Inferior parietal cortex (tissue), 1 donor: Measurements from ENCODE around the gene TBC1D3B.
"Not testable (repeated sequence)": the region's sequence is repeated elsewhere in the genome, so short reads cannot be mapped to it uniquely, and the experiment has no call there.

Experiments
- DNase-seq: peaks from one replicate; pipeline ENCODE4 v3.0.0-alpha.2; 2016; ENCODE audit errors: extremely low spot score

TBC1D3B gene

DNA sequence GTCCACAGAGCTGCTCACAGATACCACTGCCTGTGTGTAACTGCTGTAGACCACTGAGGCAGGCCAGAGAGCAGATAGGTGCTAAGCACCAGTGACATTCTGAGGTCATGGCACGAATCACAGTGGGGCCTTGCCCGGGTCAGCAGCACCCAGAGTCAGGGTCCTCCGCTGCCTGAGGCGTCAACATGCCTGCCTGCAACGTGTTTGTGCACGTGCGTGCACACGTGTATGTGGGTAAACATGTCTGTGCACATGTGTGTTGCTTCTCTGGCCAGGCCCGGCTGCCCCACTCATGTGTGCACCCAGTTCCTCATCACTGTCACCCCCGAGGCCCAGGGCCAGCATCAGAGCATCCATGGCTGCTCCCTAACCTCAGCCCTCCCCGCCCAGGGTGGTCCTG lies at the start of gene TBC1D3B:
TSS of gene TBC1D3B (minus strand) at position 101 of the 400 bp plus-strand sequence. CDS start 1,586 bp downstream, outside the sequence.
- DNase-seq, result not testable (repeated sequence)

DNA sequence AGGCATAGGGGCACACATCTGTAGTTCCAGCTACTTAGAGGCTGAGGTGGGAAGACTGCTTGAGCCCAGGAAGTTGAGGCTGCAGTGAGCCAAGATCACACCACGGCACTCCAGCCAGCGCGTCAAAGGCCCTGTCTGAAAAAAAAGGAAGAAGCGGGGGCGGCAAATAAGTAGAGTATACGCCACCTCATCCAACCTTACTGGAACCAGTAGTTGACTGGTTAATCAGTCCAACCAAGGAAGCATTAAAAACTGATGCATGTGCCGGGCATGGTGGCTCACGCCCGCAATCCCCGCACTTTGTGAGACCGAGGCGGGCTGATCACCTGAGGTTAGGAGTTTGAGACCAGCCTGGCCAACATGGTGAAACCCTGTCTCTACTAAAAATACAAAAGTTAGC lies 46.5 kb upstream of the TBC1D3B start:
- DNase-seq, result not testable (repeated sequence)

DNA sequence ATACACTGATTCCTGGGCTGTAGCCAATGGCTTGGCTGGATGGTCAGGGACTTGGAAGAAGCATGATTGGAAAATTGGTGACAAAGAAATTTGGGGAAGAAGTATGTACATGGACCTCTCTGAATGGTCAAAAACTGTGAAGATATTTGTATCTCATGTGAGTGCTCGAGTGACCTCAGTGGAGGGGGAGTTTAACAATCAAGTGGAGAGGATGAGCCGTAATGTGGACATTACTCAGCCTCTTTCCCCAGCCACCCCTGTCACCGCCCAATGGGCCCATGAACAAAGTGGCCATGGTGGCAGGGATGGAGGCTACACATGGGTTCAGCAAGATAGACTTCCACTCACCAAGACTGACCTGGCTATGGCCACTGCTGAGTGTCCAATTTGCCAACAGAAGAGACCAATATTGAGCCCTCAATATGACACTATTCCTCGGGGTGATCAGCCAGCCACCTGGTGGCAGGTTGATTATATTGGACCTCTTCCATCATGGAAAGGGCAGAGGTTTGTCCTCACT lies 45.2 kb upstream of the TBC1D3B start:
- DNase-seq, result not testable (repeated sequence)

DNA sequence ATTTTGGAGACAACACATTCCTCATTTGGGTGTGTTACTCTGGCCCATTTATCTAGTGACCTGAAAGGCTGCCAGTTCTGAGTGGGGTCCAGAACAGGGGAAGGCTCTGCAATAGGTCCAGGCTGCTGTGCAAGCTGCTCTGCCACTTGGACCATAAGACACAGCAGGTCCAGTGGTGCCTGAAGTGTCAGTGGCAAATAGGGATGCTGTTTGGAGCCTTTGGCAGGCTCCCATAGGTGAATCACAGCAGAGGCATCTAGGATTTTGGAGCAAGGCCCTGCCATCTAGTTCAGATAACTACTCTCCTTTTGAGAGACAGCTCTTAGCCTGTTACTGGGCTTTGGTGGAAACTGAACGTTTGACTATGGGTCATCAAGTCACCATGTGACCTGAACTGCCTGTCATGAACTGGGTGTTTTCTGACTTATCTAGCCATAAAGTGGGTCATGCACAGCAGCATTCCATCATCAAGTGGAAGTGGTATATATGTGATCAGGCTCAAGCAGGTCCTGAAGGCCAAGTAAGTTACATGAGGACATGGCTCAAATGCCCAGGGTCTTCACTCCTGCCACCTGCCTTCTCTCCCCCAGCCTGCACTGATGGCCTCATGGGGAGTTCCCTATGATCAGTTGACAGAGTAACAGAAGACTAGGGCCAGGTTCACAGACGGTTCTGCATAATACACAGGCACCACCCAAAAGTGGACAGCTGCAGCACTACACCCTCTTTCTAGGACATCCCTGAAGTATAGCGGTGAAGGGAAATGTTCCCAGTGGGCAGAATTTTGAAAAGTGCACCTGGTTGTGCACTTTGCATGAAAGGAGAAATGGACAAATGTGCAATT lies 44.5 kb upstream of the TBC1D3B start:
- DNase-seq, result not testable (repeated sequence)

DNA sequence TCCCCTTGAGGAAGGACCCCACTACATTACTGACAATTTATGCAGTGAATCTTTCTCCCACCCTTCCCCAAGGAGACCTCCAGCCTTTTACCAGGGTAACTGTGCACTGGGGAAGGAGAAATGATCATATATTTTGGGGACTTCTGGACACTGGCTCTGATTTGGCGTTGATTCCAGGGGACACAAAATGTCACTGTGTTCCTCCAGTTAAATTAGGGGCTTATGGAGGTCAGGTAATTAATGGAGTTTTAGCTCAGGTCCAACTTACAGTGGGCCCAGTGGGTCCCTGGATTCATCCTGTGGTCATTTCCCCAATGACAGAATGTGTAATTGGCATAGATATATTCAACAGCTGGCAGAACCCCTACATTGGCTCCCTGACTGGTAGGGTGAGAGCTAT lies 43.1 kb upstream of the TBC1D3B start:
- not testable (repeated sequence) for DNase-seq

DNA sequence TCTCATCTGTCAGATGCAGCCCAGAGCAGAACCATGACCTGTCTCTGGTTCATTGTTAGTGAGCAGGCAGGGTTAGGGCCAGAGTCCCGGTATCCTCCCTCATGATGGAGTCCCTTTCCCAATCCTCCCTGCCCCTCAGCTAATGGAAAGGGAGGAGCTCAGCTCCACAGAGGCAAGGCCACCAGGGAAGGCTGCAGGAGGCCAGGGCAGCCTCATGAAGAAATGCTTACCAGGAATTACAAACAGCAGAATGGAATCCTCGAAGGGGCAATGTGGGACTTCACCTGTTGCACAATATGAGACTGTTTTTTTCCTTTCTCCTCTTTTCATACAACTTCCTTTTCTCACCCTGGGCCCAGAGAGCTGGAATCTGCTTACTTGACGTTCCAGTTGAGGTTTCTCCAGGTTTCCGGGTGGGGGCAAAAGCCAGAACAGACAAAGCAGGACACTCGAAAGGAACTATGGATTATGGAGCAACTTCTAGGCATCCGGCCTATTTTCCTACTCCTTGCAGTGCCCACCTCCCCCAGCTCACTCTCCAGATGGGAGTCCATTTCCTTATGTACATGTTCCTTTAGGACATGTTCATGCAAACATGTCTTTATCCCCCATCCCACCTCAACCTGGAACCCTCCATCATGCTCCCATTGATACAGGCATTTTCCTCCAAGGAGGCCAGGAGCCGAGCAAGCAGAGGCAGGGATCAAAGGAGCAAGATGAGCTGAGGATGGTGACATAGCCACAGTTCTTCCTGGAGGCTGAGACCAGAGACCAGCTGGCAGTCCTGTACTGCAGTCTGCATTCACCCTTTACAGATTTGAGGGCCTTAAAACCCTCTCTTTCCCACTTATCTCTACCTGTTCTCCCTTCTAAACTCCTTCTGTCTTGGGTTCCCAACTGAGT lies 39.2 kb upstream of the TBC1D3B start:
- DNase-seq, result not testable (repeated sequence)

DNA sequence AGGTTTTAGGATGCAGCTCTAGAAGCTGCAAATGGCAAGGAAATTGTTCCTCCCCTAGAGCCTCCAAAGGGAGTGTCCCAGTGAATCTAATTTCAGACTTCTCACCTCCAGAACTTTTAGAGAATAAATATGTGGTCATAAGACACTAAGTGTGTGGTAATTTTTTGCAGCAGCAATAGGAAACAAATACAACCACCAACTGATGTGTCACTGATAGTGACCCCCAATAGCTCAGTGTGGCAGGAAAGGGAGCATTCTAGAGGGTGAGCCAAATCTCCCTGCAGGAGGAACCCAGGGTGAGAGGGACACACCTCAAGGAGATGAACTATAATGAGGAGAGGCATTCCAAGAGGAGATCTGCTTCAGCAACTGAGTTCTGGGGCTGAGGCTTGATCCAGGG lies 38.5 kb upstream of the TBC1D3B start:
- no peak for DNase-seq

DNA sequence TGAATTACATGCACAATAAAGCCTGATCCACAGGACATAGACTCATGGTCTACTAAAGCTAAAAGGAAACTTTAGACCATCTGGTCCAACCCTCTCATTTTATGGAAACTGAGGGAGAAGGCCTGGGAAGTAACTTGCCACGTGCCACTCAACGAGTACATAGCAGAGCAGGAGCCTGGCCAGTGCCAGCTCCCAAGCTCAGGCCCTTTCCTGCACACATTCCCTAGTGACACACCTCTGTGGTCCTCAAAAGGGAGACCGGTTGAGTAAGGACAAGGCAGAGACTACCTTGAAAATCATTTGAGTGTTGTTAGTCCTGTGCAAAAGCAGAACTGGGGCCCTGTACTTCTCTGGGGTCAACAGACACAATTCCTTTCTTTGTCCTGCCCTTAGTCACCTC lies 37.3 kb upstream of the TBC1D3B start:
- DNase-seq, result no peak

DNA sequence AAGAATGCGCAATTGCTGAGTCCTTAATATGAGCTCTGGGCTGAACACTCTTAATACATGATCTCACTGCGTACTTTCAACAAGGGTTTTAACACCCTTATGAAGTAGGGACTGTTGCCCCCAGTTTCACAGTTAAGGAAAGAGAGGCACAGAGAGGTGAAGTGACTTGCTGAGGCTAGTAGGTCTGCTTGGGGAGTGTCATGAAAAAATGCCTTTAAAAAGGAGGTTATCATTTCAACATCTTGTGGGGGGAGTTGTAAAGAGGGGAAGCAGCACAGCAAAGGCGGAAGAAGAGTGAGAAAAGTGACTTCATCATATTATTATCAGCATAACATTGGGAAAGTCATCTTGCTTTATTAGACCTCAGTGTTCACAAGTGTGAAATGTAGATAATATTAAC lies 36.5 kb upstream of the TBC1D3B start:
- no peak for DNase-seq

DNA sequence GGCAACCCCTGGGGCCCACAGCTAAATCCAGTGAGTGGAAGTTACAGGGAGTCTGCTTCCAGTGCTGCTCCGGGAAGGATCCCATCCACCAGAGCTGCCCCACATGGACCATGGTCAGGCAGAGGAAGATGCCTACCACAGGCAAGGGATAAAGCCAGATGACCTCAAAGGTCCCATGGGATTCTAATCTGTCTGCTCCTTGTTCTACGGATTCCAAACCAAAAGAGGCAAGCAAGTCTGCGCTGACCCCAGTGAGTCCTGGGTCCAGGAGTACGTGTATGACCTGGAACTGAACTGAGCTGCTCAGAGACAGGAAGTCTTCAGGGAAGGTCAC lies 35.8 kb upstream of the TBC1D3B start:
- no peak for DNase-seq

DNA sequence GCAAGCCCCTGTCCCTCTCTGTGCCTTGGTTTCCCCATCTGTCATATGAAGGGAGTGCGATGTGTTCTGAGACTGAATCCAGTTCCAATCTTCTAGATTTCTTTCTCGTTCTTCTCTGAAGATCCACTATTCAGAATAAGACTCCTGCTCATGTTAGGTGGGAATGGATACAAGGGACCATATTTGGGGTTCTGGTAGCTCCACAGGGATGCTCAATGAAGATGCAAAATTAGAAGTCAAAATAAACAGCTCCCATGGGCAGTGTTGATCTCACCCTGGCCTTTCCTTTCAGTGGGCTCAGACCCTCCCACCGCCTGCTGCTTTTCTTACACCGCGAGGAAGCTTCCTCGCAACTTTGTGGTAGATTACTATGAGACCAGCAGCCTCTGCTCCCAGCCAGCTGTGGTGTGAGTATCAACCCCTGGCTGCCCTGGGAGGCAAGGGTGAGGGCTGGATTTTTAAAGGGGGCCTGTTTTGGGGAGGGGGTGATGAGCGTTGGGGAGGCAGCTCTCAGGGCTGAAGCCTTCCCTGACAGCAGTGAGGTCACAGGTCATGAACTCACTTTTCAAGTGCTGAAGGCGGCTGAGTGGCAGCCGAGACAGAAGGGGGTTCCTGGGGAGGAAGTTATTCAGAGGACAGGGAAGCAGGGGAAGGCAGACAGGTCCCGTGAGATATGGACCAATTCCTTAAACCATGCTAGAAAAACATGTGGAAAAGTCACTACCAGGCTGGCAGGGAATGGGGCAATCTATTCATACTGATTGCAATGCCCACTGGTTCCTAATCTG lies 35.2 kb upstream of the TBC1D3B start:
- DNase-seq, result not testable (repeated sequence)

DNA sequence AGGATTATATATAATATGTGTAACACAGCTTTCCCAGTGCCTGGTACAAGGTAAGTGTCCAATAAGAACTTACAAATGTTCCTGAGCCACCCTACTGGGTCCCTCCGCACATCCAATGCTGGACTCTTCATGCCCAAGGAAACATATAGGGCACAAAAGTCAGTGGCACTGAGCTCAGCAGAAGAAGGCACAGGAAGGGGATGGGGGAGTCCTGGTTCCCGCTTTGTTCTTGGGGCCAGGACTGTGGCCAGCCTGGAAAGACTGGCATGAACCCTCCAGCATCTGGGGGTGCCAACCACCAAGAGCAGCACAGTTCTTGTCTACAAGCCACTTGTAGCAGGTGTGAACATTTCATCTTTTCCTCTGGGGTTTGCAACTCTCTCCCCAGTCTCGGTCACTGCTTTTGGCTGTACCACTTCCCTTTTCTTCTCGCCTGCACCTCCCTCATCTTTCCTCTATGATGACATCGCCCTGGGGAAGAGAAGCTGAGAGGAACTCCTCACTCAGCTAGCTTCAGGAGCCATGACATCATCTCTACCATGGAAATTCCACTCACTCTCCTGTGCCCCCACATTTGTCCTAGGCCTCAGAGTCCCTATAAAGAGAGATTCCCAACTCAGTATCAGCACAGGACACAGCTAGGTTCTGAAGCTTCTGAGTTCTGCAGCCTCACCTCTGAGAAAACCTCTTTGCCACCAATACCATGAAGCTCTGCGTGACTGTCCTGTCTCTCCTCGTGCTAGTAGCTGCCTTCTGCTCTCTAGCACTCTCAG lies 34.2 kb upstream of the TBC1D3B start, which contains the start of gene CCL4L2:
TSS of gene CCL4L2 (plus strand) at position 625 of the 773 bp plus-strand sequence.
- not testable (repeated sequence) for DNase-seq

DNA sequence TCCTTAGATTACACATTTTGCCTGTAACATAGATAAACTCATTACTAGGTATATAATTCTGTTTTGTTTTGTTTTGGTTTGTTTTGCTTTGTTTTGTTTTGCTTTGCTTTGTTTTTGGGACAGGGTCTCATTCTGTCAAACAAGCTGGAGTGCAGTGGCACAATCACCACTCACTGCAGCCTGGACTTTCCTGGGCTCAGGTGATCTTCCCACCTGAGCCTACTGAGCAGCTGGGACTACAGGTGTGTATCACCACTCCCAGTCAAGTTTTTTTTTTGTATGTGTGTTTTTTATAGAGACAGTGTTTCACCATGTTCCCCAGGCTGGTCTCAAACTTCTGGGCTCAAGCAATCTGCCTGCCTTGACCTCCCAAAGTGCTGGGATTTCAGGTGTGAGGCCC lies 33.1 kb upstream of the TBC1D3B start:
- no peak for DNase-seq

DNA sequence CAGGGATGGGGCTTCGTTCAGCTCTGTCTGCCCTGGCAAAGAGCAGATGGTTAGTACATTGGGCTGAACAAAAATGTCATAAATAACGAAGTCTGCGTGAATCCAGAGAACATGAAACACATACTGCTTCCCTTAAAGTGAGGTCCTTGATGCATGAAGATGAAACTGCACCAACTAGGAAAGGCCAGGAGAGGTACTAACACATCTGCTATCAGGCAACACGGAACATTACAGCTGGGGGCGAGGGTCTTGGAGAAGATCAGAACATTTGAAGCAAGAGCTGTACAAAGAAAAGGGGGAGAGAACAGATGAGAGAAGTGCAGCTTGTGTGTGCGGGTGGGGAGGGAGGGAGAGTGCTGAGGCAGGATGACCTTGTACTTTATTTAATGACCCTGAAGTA lies 30.9 kb upstream of the TBC1D3B start:
- DNase-seq, result not testable (repeated sequence)

DNA sequence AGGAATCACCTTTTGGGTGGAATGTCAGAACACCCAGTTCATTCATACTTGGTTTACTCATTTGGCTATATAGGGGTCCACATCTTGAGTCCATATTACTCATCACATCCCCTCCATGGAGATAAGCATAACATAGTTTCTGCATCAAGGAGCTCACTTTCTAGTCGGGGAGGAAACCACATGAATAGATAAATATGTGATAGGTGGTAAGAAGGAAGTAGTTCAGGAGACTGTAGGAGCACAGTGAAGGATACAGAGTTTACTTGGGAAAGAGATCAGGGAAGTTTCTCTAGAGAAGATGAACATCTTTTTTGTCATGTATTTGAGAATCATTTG lies 30.0 kb upstream of the TBC1D3B start:
- DNase-seq, result not testable (repeated sequence)

DNA sequence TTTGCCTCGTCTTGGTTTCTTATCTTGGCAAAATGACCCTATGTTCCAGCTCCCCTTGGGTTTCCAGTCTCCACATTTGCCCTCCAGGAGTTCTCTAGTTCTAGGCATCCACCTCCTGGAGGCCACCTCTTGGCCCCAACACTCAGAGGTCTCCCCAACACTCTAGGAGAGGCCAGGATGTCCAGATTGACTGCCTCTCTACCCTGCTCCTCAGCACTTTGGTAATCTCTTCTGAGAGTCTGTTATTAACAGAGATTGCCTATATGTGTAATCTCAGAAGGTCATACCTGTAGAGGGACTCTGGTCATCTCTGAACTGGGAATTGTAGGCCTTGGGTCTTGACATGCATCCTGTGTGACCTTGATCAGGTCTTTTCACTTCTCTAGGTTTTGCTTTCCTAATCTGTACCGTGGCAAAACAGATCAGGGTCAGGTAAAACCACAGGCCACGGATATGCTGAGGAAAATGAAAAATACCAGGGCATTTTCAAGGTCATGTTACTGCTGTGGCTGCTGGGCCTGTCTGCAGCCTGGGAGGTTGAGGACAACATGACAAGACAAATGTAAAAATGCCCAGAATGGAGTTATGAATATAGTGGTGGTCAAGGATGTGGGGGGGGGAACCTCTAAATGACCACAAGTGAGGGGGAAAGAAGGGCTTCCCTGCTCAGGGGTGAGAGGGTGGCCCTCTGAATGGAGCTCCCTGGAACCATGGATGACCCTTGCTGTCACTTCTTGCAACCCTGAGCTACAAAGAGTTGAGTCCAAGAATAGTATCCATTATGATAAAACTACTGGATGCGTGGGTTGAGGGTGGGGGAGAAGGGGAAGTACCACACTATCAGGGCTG lies 29.4 kb upstream of the TBC1D3B start:
- DNase-seq, result no peak

DNA sequence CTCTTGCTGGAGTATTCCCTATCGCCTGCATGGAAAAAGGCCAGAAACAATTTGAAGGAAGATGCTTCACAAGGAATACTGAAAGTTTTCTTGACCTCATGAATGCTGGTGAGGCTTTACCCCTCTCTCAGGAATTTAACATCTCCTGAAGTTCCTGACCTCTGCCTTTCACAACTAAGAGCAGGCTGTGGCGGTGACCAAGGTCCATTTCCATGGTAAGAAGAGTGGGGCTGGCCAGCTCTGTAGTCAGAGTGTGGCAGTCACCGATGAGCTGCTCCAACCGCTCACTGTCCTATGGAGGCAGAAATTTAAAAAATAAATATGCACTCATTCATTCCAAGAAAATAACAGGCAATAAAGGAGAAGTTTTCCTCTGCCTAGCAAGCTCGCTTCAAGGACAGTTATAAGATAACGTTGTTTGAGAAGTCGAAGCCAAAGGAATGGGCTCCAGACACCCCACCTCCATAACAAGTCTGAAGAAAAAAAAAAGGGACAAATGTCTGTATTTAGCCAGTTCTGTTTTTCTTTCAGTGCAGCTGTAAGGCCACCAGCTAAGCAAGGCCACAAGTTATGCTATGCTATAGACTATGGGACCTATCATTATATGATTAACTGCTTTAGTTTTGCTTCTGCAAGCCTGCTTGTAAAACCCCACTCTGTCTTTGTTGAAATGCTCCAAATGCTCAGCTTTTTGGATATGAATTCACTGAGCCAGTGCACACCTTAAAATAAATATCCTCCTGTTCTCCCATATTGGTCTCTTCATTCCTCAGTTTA lies 28.5 kb upstream of the TBC1D3B start:
- no peak for DNase-seq

DNA sequence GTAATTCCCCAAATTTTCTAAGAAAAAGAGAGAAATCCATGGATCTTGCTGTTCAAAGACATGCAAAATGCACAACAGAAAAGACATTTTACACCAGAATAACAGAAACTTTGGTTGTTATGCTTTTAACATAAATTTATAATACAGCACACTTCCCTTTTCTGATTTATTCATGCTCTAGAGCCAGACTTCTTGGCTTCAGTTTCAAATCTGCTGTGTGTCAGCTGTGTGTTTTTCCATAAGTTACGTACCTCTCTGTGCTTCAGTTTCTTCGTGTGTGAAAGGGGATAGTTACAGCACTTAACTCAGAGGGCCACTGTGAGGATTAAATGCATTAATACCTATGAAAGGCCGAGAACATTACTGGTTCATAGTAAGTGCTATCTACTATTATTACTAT lies 26.9 kb upstream of the TBC1D3B start:
- DNase-seq, result no peak

DNA sequence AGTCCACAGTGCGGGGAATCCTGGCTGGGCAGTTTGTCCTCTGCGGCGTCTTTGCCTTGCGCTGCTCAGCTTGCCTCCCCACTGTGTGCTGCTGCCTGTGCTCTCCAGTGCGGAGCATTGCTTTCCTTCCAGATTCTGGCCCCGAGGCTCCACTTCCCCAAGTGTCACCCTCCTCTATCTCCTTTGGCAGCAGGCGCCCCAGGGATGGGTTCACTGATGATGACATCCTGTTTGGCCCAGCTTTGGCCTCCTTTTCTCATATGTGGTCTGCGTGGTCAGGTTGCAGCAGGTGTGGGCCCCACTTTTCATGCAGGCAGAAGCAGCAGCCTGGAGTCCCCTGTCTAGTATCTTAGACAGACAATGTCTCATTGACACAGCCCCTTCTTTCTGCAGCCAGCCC lies 25.1 kb upstream of the TBC1D3B start:
- DNase-seq, result not testable (repeated sequence)
